ENCODE results near the gene SPPL3.

Gene SPPL3

GRCh38 chr12:120719072-120719471, 185.1 kb downstream of the SPPL3 start:
- Histone ChIP-seq H3K27me3 (replicated peaks) (no peaks in the 10 kb centered on the region), H3K4me3 (ENCODE audit: low read depth, low read length) (no peak overlapping the region), H3K27ac (no peak overlapping the region), H3K36me3 (replicated peaks) (peaks cover 56% of the 10 kb centered on the region)
- no peak for TF ChIP-seq CTCF (IDR thresholded peaks at IDR 0.05; ENCODE audit: low read depth, low read length, missing control alignments)
- in situ Hi-C loops (cut with HindIII; ENCODE audit: low pct_ligation_motif_present, low sequenced_read_pairs), result no loop called here
- no peak for DNase-seq

GRCh38 chr12:120718055-120718454, 186.1 kb downstream of the SPPL3 start:
- H3K27me3 ChIP-seq (replicated peaks), result no peaks in the 10 kb centered on the region
- H3K36me3 ChIP-seq (replicated peaks), result peaks cover 58% of the 10 kb centered on the region
- in situ Hi-C loops (cut with HindIII; ENCODE audit: low pct_ligation_motif_present, low sequenced_read_pairs), result no loop called here
- H3K27ac ChIP-seq, result no peak overlapping the region
- DNase-seq, result no peak
- no peak for TF ChIP-seq CTCF (IDR thresholded peaks at IDR 0.05; ENCODE audit: low read depth, low read length, missing control alignments)
- H3K4me3 ChIP-seq (ENCODE audit: low read depth, low read length), result no peak overlapping the region

- in situ Hi-C loops (cut with HindIII; ENCODE audit: low pct_ligation_motif_present, low sequenced_read_pairs), result no loop called here
- H3K36me3 ChIP-seq (replicated peaks), result peaks cover 29% of the 10 kb centered on the region
- peak; percentile 86 for TF ChIP-seq CTCF (IDR thresholded peaks at IDR 0.05; ENCODE audit: low read depth, low read length, missing control alignments)
- H3K27ac ChIP-seq, result no peak overlapping the region
- no peak overlapping the region for H3K4me3 ChIP-seq (ENCODE audit: low read depth, low read length)
- peak; percentile 74 for DNase-seq
- H3K27me3 ChIP-seq (replicated peaks), result no peaks in the 10 kb centered on the region
These were observed 190.2 kb downstream of the SPPL3 start for GRCh38 chr12:120713861-120714482.

DNA sequence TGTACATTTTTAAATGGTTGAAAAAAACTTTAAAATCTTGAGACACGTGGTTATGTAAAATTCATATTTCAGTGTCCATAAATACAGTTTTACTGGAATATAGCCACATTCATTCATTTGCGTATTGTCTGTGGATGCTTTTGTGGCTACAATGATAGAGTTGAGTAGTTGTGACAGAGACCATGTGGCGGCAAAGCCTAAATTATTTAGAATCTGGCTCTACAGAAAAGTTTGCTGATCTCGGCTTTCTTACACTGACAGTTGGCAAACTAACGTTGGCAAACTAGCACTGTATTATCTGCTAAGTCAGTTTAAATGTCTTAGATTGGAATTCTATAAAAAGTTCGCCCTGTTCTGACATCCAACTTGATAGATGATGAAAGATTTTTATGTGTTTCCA, 191.5 kb downstream of the SPPL3 start:
- no peak for DNase-seq
- H3K27me3 ChIP-seq (replicated peaks), result no peaks in the 10 kb centered on the region
- in situ Hi-C loops (cut with HindIII; ENCODE audit: low pct_ligation_motif_present, low sequenced_read_pairs), result no loop called here
- no peak overlapping the region for H3K27ac ChIP-seq
- peaks cover 24% of the 10 kb centered on the region for H3K36me3 ChIP-seq (replicated peaks)
- no peak for TF ChIP-seq CTCF (IDR thresholded peaks at IDR 0.05; ENCODE audit: low read depth, low read length, missing control alignments)
- H3K4me3 ChIP-seq (ENCODE audit: low read depth, low read length), result no peak overlapping the region
